ENCODE measurements around the gene IL1RAP.

DNA sequence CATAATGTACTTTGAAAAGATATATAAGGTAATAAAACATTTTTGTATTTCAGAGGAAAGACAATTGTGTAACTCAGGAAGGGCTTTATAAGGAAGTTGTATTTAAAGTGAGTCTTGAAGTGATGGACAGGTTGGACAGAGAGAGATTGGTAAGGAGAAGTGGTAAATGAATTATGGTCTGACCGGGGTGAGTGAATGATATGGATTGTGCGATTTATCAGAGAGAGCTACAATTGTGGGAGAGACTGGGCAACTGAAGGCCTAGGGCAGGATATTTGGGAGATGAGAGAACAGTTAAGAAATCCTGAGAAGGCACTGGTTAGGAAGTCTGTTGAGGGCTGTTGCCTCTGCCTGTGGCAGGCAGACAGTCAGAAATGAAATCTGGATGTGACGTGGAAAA lies 14.8 kb downstream of the IL1RAP start:
- TF ChIP-seq CTCF (IDR thresholded peaks at IDR 0.05), result no peak
- no peak for TF ChIP-seq POLR2A (IDR thresholded peaks at IDR 0.05)
- no peak for TF ChIP-seq POLR2AphosphoS5 (IDR thresholded peaks at IDR 0.05)

All from prostate gland (tissue), 2 donors.